ENCODE data around the gene ITGB3BP.

Gene ITGB3BP

DNA sequence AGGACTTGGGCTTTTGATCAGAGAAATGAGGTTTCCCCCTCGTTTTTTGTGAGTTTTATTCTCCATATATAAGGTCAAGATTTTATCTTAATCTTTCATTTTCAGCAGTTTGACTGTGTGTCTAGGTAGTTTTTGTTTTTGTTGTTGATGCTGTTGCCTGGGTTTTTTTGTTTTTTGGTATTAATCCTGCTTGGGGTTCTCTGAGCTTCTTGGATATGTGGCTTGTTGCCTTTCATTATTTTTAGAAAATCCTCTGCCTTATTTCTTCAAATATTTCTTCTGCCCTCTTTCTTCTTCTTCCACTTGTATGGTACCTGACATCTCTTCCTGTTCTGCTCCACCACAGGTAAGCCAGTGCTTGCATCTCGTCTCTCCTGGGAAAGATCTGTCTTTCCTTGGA, 25.3 kb upstream of the ITGB3BP start:
- no peak for TF ChIP-seq USF1 (IDR thresholded peaks at IDR 0.05)
- no peak for TF ChIP-seq TCF12 (IDR thresholded peaks at IDR 0.05; ENCODE audit: low read depth)
- no peak for TF ChIP-seq EGR1 (IDR thresholded peaks at IDR 0.05)
- TF ChIP-seq YY1 (IDR thresholded peaks at IDR 0.05; ENCODE audit: low read depth), result no peak
- no peak for TF ChIP-seq TAF1 (IDR thresholded peaks at IDR 0.05; ENCODE audit: low read depth)
- TF ChIP-seq, protein P1, sequence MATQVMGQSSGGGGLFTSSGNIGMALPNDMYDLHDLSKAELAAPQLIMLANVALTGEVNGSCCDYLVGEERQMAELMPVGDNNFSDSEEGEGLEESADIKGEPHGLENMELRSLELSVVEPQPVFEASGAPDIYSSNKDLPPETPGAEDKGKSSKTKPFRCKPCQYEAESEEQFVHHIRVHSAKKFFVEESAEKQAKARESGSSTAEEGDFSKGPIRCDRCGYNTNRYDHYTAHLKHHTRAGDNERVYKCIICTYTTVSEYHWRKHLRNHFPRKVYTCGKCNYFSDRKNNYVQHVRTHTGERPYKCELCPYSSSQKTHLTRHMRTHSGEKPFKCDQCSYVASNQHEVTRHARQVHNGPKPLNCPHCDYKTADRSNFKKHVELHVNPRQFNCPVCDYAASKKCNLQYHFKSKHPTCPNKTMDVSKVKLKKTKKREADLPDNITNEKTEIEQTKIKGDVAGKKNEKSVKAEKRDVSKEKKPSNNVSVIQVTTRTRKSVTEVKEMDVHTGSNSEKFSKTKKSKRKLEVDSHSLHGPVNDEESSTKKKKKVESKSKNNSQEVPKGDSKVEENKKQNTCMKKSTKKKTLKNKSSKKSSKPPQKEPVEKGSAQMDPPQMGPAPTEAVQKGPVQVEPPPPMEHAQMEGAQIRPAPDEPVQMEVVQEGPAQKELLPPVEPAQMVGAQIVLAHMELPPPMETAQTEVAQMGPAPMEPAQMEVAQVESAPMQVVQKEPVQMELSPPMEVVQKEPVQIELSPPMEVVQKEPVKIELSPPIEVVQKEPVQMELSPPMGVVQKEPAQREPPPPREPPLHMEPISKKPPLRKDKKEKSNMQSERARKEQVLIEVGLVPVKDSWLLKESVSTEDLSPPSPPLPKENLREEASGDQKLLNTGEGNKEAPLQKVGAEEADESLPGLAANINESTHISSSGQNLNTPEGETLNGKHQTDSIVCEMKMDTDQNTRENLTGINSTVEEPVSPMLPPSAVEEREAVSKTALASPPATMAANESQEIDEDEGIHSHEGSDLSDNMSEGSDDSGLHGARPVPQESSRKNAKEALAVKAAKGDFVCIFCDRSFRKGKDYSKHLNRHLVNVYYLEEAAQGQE (IDR thresholded peaks at IDR 0.05; ENCODE audit: low read depth), result no peak
- TF ChIP-seq TEAD4 (IDR thresholded peaks at IDR 0.05), result no peak
- no peak for TF ChIP-seq RAD21 (IDR thresholded peaks at IDR 0.05; ENCODE audit: low read depth)
- TF ChIP-seq MAX (IDR thresholded peaks at IDR 0.05), result no peak
- TF ChIP-seq EP300 (IDR thresholded peaks at IDR 0.05; ENCODE audit: borderline replicate concordance), result no peak
- TF ChIP-seq ZBTB7A (IDR thresholded peaks at IDR 0.05; ENCODE audit: low read depth), result no peak
- no peak for TF ChIP-seq CEBPB (IDR thresholded peaks at IDR 0.05)
- TF ChIP-seq NFIC (IDR thresholded peaks at IDR 0.05), result no peak
- TF ChIP-seq FOXM1 (IDR thresholded peaks at IDR 0.05; ENCODE audit: borderline replicate concordance, low read depth), result no peak
- TF ChIP-seq CREB1 (IDR thresholded peaks at IDR 0.05; ENCODE audit: low read depth), result no peak

GRCh38 chr1:63547621-63548294, 24.7 kb upstream of the ITGB3BP start:
- TF ChIP-seq TEAD4 (IDR thresholded peaks at IDR 0.05) (no peak), MAX (IDR thresholded peaks at IDR 0.05) (no peak), USF1 (IDR thresholded peaks at IDR 0.05) (no peak), CEBPB (IDR thresholded peaks at IDR 0.05) (no peak), ZBTB7A (IDR thresholded peaks at IDR 0.05; ENCODE audit: low read depth) (no peak), EP300 (IDR thresholded peaks at IDR 0.05; ENCODE audit: borderline replicate concordance) (no peak)

- TF ChIP-seq TAF1 (IDR thresholded peaks at IDR 0.05; ENCODE audit: low read depth) (no peak), ZBTB7A (IDR thresholded peaks at IDR 0.05; ENCODE audit: low read depth) (no peak), RAD21 (IDR thresholded peaks at IDR 0.05; ENCODE audit: low read depth) (no peak), MAX (IDR thresholded peaks at IDR 0.05) (no peak), EP300 (IDR thresholded peaks at IDR 0.05; ENCODE audit: borderline replicate concordance) (no peak), USF1 (IDR thresholded peaks at IDR 0.05) (no peak), TCF12 (IDR thresholded peaks at IDR 0.05; ENCODE audit: low read depth) (no peak), EGR1 (IDR thresholded peaks at IDR 0.05) (no peak), CREB1 (IDR thresholded peaks at IDR 0.05; ENCODE audit: low read depth) (no peak), TEAD4 (IDR thresholded peaks at IDR 0.05) (no peak), CEBPB (IDR thresholded peaks at IDR 0.05) (no peak), FOXM1 (IDR thresholded peaks at IDR 0.05; ENCODE audit: borderline replicate concordance, low read depth) (no peak), YY1 (IDR thresholded peaks at IDR 0.05; ENCODE audit: low read depth) (no peak)
- TF ChIP-seq, protein P1 (IDR thresholded peaks at IDR 0.05; ENCODE audit: low read depth), result no peak
Observed at GRCh38 chr1:63545780-63546179, 22.8 kb upstream of the ITGB3BP start.

DNA sequence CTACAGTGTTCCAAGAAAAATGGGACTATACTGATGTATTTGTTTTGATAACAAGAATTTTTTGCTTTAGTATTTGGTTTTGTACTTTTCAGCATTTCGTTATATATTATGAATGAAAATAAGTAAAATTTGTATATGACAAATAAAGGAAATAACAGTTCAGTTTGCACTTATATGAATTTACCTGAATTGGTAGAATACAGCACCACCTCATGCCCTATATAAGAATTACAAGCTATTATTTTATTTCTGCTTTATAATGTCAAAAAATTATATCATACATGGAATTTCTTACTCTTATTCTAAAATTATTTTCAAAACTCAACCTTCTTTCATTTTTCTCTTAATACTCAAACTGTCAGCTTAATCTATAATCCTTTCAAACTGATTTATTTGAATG, 14.9 kb upstream of the ITGB3BP start:
- no peak for TF ChIP-seq MAX (IDR thresholded peaks at IDR 0.05)
- peak; percentile 51 for TF ChIP-seq RAD21 (IDR thresholded peaks at IDR 0.05; ENCODE audit: low read depth)

- TF ChIP-seq ZBTB7A (IDR thresholded peaks at IDR 0.05; ENCODE audit: low read depth), result no peak
Observed at GRCh38 chr1:63537006-63537405, 14.0 kb upstream of the ITGB3BP start.

GRCh38 chr1:63534406-63534805, 11.4 kb upstream of the ITGB3BP start:
- TF ChIP-seq EGR1 (IDR thresholded peaks at IDR 0.05) (no peak), TAF1 (IDR thresholded peaks at IDR 0.05; ENCODE audit: low read depth) (no peak), USF1 (IDR thresholded peaks at IDR 0.05) (no peak), FOXM1 (IDR thresholded peaks at IDR 0.05; ENCODE audit: borderline replicate concordance, low read depth) (no peak), YY1 (IDR thresholded peaks at IDR 0.05; ENCODE audit: low read depth) (no peak), CREB1 (IDR thresholded peaks at IDR 0.05; ENCODE audit: low read depth) (no peak)
- TF ChIP-seq, protein P1 (IDR thresholded peaks at IDR 0.05; ENCODE audit: low read depth), result no peak
